ENCODE data around the gene BCAR1. TPM values are rescaled to one million over a fixed set of nuclear protein-coding genes. Genes with fewer than 3 reads are reported as not detected.
"Not testable (repeated sequence)": the region's sequence is repeated elsewhere in the genome, so short reads cannot be mapped to it uniquely, and the experiment has no call there.

BCAR1 gene
- total RNA-seq, 1 donor from 2014 or later: 116 TPM

- not testable (repeated sequence) for DNase-seq (ENCODE audit: low read depth)
Measured at GRCh38 chr16:75269358-75269757, 17.9 kb upstream of the BCAR1 start.

- DNase-seq (ENCODE audit: low read depth): peak; percentile 77
Measured at GRCh38 chr16:75267631-75268264, 16.3 kb upstream of the BCAR1 start.

GRCh38 chr16:75266738-75267630 is 15.6 kb upstream of the BCAR1 start:
- DNase-seq (ENCODE audit: low read depth): no peak

- DNase-seq (ENCODE audit: low read depth): no peak
Measured at GRCh38 chr16:75265911-75266701, 14.7 kb upstream of the BCAR1 start.

- DNase-seq (ENCODE audit: low read depth): no peak
Measured at GRCh38 chr16:75264999-75265910, 13.8 kb upstream of the BCAR1 start.

GRCh38 chr16:75264457-75264998 is 13.1 kb upstream of the BCAR1 start:
- no peak for DNase-seq (ENCODE audit: low read depth)

GRCh38 chr16:75263963-75264445 is 12.6 kb upstream of the BCAR1 start:
- no peak for DNase-seq (ENCODE audit: low read depth)

- no peak for DNase-seq (ENCODE audit: low read depth)
Measured at GRCh38 chr16:75263291-75263962, 12.0 kb upstream of the BCAR1 start.

GRCh38 chr16:75262800-75263127 is 11.3 kb upstream of the BCAR1 start:
- DNase-seq (ENCODE audit: low read depth): no peak

GRCh38 chr16:75262104-75262799 is 10.8 kb upstream of the BCAR1 start:
- no peak for DNase-seq (ENCODE audit: low read depth)

GRCh38 chr16:75261590-75262078 is 10.2 kb upstream of the BCAR1 start:
- no peak for DNase-seq (ENCODE audit: low read depth)

- DNase-seq (ENCODE audit: low read depth): no peak
Measured at GRCh38 chr16:75260851-75261589, 9.6 kb upstream of the BCAR1 start.

- DNase-seq (ENCODE audit: low read depth): no peak
Measured at GRCh38 chr16:75258807-75259141, 7.3 kb upstream of the BCAR1 start.

- DNase-seq (ENCODE audit: low read depth): no peak
Measured at GRCh38 chr16:75257886-75258806, 6.7 kb upstream of the BCAR1 start.

- DNase-seq (ENCODE audit: low read depth): no peak
Measured at GRCh38 chr16:75256696-75257343, 5.4 kb upstream of the BCAR1 start.

- peak; percentile 41 for DNase-seq (ENCODE audit: low read depth)
Measured at GRCh38 chr16:75256059-75256571, 4.7 kb upstream of the BCAR1 start.

- no peak for DNase-seq (ENCODE audit: low read depth)
Measured at GRCh38 chr16:75254359-75254837, 3.0 kb upstream of the BCAR1 start.

Measured in renal cortical epithelial cell (primary cell).